ENCODE data around the gene B3GNT2. TPM values are rescaled to one million over a fixed set of nuclear protein-coding genes. Genes with fewer than 3 reads are reported as not detected.

The B3GNT2 gene
- total and polyA plus RNA-seq, 10 donors: 6.5 to 40.3 (median 25.4) TPM

DNA sequence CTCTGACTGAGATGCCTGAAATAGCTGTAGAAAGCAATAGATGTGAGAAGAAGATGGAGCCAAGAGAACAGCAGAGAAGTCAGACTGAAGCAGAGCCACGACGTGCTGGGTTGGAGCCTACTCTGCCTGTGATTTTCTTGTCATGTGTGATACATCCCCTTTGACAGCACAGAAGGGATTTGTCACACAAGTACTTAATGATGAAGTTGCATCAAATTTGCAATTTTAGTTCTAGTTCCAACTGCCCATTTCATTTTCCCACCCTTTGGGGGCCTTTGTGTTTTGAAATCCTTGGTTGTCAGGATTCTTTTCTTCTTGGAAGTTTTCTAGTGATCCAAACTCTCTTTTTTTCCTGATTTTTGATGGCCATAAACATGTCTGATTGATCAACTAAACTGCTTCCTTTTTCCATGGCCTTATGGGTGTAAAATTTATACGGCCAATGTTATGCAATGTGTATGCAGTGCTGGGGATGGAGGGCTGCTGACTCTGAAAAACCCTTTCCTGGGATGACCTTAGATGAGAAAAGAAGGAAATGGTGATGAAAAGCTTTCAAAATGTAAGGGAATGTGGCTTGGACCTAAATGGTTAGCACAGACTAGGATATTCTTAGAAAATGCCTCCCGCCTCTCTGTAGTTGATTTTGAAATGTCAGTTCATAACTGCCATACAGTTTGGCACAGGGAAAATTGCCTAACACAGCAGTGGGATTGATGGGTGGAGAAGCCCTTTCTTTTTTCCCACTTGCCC, 9.6 kb upstream of the B3GNT2 start:
- no peaks in the 10 kb centered on the region for H3K36me3 ChIP-seq
- no peak overlapping the region for H3K4me3 ChIP-seq
- peaks cover 0 to 10% (median 0%) of the 10 kb centered on the region in 6 donors for H3K4me1 ChIP-seq
- intact Hi-C loops (cut with DNase I; ENCODE audit: low total_unique reads): no loop called here
- TF ChIP-seq, protein P1, sequence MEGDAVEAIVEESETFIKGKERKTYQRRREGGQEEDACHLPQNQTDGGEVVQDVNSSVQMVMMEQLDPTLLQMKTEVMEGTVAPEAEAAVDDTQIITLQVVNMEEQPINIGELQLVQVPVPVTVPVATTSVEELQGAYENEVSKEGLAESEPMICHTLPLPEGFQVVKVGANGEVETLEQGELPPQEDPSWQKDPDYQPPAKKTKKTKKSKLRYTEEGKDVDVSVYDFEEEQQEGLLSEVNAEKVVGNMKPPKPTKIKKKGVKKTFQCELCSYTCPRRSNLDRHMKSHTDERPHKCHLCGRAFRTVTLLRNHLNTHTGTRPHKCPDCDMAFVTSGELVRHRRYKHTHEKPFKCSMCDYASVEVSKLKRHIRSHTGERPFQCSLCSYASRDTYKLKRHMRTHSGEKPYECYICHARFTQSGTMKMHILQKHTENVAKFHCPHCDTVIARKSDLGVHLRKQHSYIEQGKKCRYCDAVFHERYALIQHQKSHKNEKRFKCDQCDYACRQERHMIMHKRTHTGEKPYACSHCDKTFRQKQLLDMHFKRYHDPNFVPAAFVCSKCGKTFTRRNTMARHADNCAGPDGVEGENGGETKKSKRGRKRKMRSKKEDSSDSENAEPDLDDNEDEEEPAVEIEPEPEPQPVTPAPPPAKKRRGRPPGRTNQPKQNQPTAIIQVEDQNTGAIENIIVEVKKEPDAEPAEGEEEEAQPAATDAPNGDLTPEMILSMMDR (IDR thresholded peaks at IDR 0.05 in 8 of 11, conservative IDR thresholded peaks at IDR 0.05 in 3 of 11): no peak
- no peak for TF ChIP-seq POLR2AphosphoS5 (IDR thresholded peaks at IDR 0.05)
- TF ChIP-seq POLR2A (IDR thresholded peaks at IDR 0.05): no peak
- no peak for DNase-seq
- peak overlapping the region in 5 of 8 donors; percentile 9 to 48 (median 28) for H3K27ac ChIP-seq
- WGBS, 5 donors: 48 to 73% (median 64%) methylated on average over 4 of the region's 4 CpGs
- no peaks in the 10 kb centered on the region for H3K9me3 ChIP-seq
- no peaks in the 10 kb centered on the region for H3K27me3 ChIP-seq (replicated peaks in 1 of 7)

DNA sequence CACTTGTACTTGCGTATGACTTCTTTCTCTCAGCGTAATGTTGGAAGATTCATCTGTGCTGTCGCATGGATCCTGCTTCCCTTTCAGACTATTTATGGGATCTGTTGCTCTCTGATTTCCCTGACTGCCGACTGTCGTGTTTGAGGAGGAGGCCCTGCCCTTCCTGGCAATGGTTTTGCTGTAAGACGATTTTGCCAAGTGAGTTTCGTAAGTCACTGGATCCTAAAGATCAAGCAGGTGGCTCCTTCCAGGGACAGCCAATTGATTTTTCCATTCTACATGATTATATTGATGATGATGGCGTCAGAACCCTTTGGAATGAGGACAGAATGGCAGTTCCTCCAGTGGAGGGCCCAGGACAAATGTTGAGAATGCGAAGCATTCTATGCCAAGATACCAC, 8.7 kb upstream of the B3GNT2 start:
- H3K27ac ChIP-seq: peak overlapping the region in 3 of 8 donors; percentile 1 to 20 (median 18)
- intact Hi-C loops (cut with DNase I; ENCODE audit: low total_unique reads): no loop called here
- no peak for TF ChIP-seq POLR2AphosphoS5 (IDR thresholded peaks at IDR 0.05)
- TF ChIP-seq, protein P1 (IDR thresholded peaks at IDR 0.05 in 8 of 11, conservative IDR thresholded peaks at IDR 0.05 in 3 of 11): no peak
- TF ChIP-seq POLR2A (IDR thresholded peaks at IDR 0.05): no peak
- H3K27me3 ChIP-seq (replicated peaks in 1 of 7): no peaks in the 10 kb centered on the region
- no peaks in the 10 kb centered on the region for H3K36me3 ChIP-seq
- peaks cover 0 to 10% (median 0%) of the 10 kb centered on the region in 6 donors for H3K4me1 ChIP-seq
- 66 to 83% (median 77%) methylated on average over 9 of the region's 9 CpGs for WGBS, 5 donors
- no peak for DNase-seq
- H3K9me3 ChIP-seq: no peaks in the 10 kb centered on the region
- no peak overlapping the region for H3K4me3 ChIP-seq

DNA sequence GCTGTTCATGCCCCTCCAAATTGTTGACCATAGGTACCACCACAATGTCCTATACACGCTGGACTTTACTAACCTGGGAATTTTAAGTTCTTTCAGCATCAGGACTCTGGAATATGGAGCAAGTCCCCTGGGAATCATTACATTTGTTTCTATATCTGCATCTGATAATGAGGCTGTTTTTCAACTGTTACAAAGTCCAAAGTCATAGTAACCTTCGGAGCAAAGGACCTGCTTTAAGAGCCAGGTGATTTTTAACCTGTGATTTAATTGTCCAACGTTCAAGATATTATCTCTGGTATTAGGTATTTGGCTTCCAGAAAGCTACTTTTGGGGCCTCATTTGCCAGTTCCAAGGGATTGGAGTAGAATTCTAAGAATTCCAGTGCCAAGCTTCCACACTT, 7.5 kb upstream of the B3GNT2 start:
- no peaks in the 10 kb centered on the region for H3K27me3 ChIP-seq (replicated peaks in 1 of 7)
- intact Hi-C loops (cut with DNase I; ENCODE audit: low total_unique reads): no loop called here
- no peak overlapping the region for H3K4me3 ChIP-seq

DNA sequence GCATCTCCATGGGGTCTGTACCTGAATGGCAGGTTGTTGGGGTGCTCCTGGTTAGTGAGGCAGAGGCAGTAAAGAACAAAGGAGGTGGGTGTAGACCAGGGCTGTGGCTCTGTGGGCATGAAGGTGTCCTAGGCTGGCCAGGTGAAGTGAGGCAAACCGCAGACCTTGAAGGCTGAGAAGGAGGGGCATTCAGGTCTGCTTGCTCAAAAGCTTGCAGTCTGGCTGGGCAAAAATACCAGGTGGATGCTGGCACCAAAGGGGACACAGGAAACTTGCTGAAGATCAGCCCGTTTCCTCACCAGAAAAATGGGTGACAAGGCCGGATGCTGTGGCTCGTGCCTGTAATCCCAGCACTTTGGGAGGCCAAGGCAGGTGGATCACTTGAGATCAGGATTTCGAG, 6.7 kb upstream of the B3GNT2 start:
- 81 to 93% (median 87%) methylated on average over 5 of the region's 5 CpGs for WGBS, 5 donors
- Histone ChIP-seq H3K4me1 (peaks cover 0 to 15% (median 0%) of the 10 kb centered on the region in 6 donors), H3K36me3 (no peaks in the 10 kb centered on the region), H3K27me3 (replicated peaks in 1 of 7) (no peaks in the 10 kb centered on the region), H3K4me3 (no peak overlapping the region), H3K27ac (no peak overlapping the region), H3K9me3 (no peaks in the 10 kb centered on the region)
- intact Hi-C loops (cut with DNase I; ENCODE audit: low total_unique reads): no loop called here
- no peak for DNase-seq
- TF ChIP-seq, protein P1 (IDR thresholded peaks at IDR 0.05 in 8 of 11, conservative IDR thresholded peaks at IDR 0.05 in 3 of 11): no peak
- TF ChIP-seq POLR2AphosphoS5 (IDR thresholded peaks at IDR 0.05): no peak
- TF ChIP-seq POLR2A (IDR thresholded peaks at IDR 0.05): no peak

More for the DNA sequence above, 7.5 kb upstream of the B3GNT2 start:
- TF ChIP-seq POLR2AphosphoS5 (IDR thresholded peaks at IDR 0.05) (no peak), POLR2A (IDR thresholded peaks at IDR 0.05) (no peak)
- TF ChIP-seq, protein P1 (IDR thresholded peaks at IDR 0.05 in 8 of 11, conservative IDR thresholded peaks at IDR 0.05 in 3 of 11): no peak
- Histone ChIP-seq H3K36me3 (no peaks in the 10 kb centered on the region), H3K4me1 (peaks cover 0 to 13% (median 0%) of the 10 kb centered on the region in 6 donors), H3K27ac (no peak overlapping the region), H3K9me3 (no peaks in the 10 kb centered on the region)
- no peak for DNase-seq
- 86 to 95% (median 93%) methylated on average over 3 of the region's 3 CpGs for WGBS, 5 donors

Data from spleen (tissue), 11 donors.